ENCODE data around the gene PUM1.

The PUM1 gene

GRCh38 chr1:30888391-30888790 is 177.1 kb downstream of the PUM1 start:
- DNase-seq, result no peak

- DNase-seq, result no peak
These were observed 177.8 kb downstream of the PUM1 start for GRCh38 chr1:30887485-30888315.

DNA sequence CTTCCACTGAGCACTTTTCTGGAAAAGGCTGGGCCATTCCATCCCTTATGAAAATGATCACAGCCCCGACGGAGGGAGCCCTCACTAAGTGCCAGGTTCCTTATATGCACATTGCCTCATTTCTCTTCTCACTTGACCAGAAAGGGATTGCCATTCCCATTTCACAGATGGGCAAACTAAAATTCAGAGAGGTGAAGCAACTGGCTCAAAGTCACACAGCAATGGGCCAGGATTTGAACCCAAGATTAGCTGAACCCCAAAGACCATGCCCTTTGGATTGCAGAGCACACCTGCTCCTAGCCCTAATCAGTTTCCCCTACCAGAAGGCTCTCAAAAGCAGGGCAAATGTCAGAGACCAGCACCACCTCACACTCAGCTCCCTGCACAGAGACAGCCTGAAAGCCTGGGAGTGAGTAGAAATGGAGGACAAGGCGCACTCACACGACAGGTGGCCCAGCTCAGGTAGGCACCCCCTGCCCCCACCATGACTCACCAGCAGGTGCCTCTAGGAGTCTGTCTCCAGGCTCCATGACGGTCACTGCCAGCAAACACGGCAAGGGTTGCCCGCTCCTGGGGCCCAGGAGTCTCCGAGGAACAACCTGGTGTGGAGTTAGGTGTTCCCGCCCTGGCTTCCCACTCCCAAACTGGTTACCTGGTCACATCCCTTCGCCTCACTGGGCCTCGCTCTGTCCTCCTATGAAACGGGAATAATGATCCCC is 178.6 kb downstream of the PUM1 start:
- DNase-seq, result no peak

DNA sequence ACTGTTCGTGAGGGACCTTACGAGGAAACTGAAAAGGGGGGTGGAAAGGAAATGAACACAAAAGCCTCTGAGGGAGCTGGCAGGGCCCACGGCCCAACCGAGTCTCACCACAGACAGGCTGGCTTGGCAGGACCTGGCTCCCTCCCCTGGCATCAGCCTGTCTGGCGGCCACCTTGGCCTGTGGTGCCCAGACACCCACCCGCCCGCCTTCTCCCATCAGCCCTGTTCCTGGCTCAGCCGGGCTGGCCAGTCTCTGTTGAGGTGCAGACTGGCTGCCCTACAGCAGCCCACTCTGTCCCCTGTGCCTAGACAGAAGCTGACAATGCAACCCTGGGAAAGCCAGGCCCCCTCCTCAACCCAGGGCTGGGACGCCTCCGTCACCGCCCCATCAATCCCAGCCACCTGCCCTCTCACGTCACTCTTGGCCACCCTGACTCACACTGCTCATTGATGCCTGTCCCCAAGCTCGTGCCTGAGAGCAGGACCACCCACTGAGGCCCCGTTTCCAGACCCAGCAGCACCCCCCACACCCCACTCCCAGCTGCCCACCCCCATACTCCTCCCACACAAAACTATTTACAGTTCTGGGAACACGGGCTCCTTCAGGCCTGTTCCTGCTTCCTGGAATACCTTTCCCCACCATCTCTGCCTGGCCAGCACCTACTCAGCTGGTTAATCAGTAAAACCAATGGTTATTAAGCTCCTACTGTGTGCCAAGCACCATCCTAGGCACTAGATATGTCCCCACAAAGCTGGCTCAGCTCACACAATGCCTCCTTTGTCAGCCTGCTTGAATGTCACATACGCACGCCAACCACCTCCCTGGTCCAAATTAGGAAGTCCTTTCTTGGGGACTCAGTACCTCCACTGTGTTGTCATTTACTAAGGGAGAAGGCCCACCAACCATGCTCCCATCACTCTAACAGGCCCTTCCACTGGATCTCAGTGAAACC is 179.7 kb downstream of the PUM1 start:
- no peak for DNase-seq

DNA sequence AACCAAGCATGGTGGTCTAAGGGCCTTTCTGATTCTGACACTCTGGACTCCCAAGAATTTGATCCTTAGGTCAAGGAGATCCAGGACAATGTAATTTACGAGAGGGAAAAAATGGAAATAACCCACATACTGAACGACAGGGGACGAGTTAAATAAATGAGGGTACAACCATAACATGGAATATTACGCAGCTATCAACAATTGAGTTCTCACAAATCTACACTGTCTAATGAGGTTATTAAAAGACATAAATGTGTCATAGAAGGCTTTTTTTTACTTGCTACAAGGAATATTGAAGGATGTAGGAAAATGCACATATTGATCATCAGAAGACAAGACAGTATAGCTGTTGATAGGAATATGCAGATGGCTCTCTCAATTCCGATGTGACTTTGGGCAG is 180.8 kb downstream of the PUM1 start:
- no peak for DNase-seq

GRCh38 chr1:30883389-30884172 is 181.9 kb downstream of the PUM1 start:
- DNase-seq, result no peak

GRCh38 chr1:30882678-30883388 is 182.7 kb downstream of the PUM1 start:
- no peak for DNase-seq
